Measurements from ENCODE around the gene FHOD3.

GRCh38 chr18:36350251-36350651, 52.7 kb downstream of the FHOD3 start:
- TF ChIP-seq POLR2A (IDR thresholded peaks at IDR 0.05; ENCODE audit: low read depth, low read length) (no peak), POLR2AphosphoS5 (IDR thresholded peaks at IDR 0.05; ENCODE audit: low read depth, low read length) (no peak)

All from GM12892 (cell line).